Liver (tissue), 3 donors: ENCODE data around the gene LPGAT1.

Experiments used
- ATF3 ChIP-seq: IDR thresholded peaks from 2 replicates; pipeline ENCODE4 v1.6.1; 2016; ENCODE audit warnings: antibody characterized with exemption
- CTCF ChIP-seq: fragments of 150-350 bp; IDR thresholded peaks from 2 replicates; pipeline ENCODE4 v1.5.1; 2017; ENCODE audit warnings: improper control_type of control experiment, low read depth, low read length; ENCODE audit not compliant: missing input control
- EGR1 ChIP-seq, 2 donors: IDR thresholded peaks; 2 replicates each; pipeline ENCODE4 v1.6.1; 2016 to 2018; ENCODE audit warnings: antibody characterized with exemption in 2 of 2, low read depth in 2 of 2
- GABPA ChIP-seq, 2 donors: IDR thresholded peaks in 1 of 2; conservative IDR thresholded peaks in 1 of 2; 2 replicates each; pipeline ENCODE4 v1.6.1; 2016; ENCODE audit warnings: antibody characterized with exemption in 2 of 2, mild to moderate bottlenecking in 1 of 2, moderate library complexity in 1 of 2
- JUND ChIP-seq, 2 donors: IDR thresholded peaks; 2 replicates each; pipeline ENCODE4 v1.6.1; 2016; ENCODE audit warnings: antibody characterized with exemption in 2 of 2
- MAX ChIP-seq: IDR thresholded peaks from 2 replicates; pipeline ENCODE4 v1.6.1; 2016; ENCODE audit warnings: antibody characterized with exemption
- RAD21 ChIP-seq, 2 donors: IDR thresholded peaks; 2 replicates each; pipeline ENCODE4 v1.6.1; 2016; ENCODE audit warnings: antibody characterized with exemption in 2 of 2, mild to moderate bottlenecking in 2 of 2
- REST ChIP-seq: IDR thresholded peaks from 2 replicates; pipeline ENCODE4 v1.6.1; 2016; ENCODE audit warnings: antibody characterized with exemption, mild to moderate bottlenecking
- RXRA ChIP-seq, 2 donors: IDR thresholded peaks; 2 replicates each; pipeline ENCODE4 v1.6.1; 2017 to 2018; ENCODE audit warnings: antibody characterized with exemption in 2 of 2, mild to moderate bottlenecking in 1 of 2
- SP1 ChIP-seq: IDR thresholded peaks from 2 replicates; pipeline ENCODE4 v1.6.1; 2018; ENCODE audit warnings: antibody characterized with exemption, mild to moderate bottlenecking
- TAF1 ChIP-seq: conservative IDR thresholded peaks from 2 replicates; pipeline ENCODE4 v1.6.1; 2016; ENCODE audit warnings: antibody characterized with exemption, mild to moderate bottlenecking
- YY1 ChIP-seq: IDR thresholded peaks from 2 replicates; pipeline ENCODE4 v1.6.1; 2016; ENCODE audit warnings: antibody characterized with exemption, mild to moderate bottlenecking
- donor health status: healthy.
- donor health status: healthy.

- TF ChIP-seq CTCF (no peak), REST (no peak), RXRA (IDR thresholded peaks at IDR 0.05) (no peak), GABPA (IDR thresholded peaks at IDR 0.05 in 1 of 2, conservative IDR thresholded peaks at IDR 0.05 in 1 of 2) (no peak), YY1 (no peak), RAD21 (IDR thresholded peaks at IDR 0.05) (no peak), MAX (no peak), JUND (IDR thresholded peaks at IDR 0.05) (no peak), ATF3 (no peak), TAF1 (no peak), EGR1 (IDR thresholded peaks at IDR 0.05; ENCODE audit: low read depth in 2 of 2) (no peak), SP1 (no peak)
Observed at GRCh38 chr1:211735208-211736170, 95.1 kb downstream of the LPGAT1 start.
